ENCODE results near the gene TSPAN5. TPM values are rescaled to one million over a fixed set of nuclear protein-coding genes. Genes with fewer than 3 reads are reported as not detected.

TSPAN5 gene
- total RNA-seq, 2 donors from 2014 or later: 7.9 to 48.5 TPM

DNA sequence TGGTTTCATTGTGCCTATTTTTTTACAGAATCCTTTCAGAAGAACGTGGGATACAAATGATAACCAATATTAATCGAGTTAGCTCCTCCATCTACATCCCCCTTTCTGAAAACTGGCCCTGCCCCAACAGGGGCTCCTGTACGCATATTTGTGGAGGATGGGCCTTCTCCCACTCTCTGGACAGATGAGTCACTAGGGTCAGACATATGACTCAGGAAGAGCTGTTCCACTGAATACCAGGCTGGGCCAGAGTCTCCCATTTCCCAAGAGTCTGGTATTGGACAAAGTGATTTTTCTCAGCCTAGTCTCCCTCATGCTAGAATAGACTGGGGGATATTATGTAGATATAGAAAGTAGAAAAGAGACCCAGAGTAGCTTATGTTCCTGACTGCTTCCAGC, 142.4 kb downstream of the TSPAN5 start:
- Histone ChIP-seq H3K4me1 (replicated peaks) (no peaks in the 10 kb centered on the region), H3K27me3 (replicated peaks; ENCODE audit: insufficient read depth) (no peaks in the 10 kb centered on the region), H3K36me3 (no peaks in the 10 kb centered on the region), H3K4me3 (no peak overlapping the region), H3K27ac (no peak overlapping the region), H3K9me3 (no peaks in the 10 kb centered on the region)
- 89% methylated on average over 3 of the region's 3 CpGs for WGBS
- no peak for TF ChIP-seq POLR2AphosphoS5 (IDR thresholded peaks at IDR 0.05)
- TF ChIP-seq, protein P1, sequence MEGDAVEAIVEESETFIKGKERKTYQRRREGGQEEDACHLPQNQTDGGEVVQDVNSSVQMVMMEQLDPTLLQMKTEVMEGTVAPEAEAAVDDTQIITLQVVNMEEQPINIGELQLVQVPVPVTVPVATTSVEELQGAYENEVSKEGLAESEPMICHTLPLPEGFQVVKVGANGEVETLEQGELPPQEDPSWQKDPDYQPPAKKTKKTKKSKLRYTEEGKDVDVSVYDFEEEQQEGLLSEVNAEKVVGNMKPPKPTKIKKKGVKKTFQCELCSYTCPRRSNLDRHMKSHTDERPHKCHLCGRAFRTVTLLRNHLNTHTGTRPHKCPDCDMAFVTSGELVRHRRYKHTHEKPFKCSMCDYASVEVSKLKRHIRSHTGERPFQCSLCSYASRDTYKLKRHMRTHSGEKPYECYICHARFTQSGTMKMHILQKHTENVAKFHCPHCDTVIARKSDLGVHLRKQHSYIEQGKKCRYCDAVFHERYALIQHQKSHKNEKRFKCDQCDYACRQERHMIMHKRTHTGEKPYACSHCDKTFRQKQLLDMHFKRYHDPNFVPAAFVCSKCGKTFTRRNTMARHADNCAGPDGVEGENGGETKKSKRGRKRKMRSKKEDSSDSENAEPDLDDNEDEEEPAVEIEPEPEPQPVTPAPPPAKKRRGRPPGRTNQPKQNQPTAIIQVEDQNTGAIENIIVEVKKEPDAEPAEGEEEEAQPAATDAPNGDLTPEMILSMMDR (IDR thresholded peaks at IDR 0.05): no peak
- TF ChIP-seq POLR2A (IDR thresholded peaks at IDR 0.05): no peak
- DNase-seq (ENCODE audit: low spot score): no peak
- intact Hi-C loops (cut with DNase I): no loop called here

DNA sequence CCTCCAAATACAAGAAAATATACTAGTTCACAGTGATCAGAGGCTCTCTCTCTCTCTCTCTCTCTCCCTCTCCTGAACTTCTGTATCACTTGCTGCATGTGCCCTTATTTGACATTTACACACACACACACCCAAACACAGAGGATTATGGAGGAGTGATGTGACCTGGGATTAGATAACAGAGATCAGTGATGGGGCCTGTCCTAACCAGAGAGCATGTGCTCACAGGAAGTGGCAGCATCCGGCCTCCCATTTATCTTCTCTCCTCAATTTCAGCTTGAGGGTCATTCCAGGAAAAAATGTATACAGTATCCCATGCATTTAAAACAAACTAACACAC, 143.0 kb downstream of the TSPAN5 start:
- WGBS: 74% methylated on average over 1 of the region's 1 CpG
- H3K4me3 ChIP-seq: no peak overlapping the region
- no peaks in the 10 kb centered on the region for H3K4me1 ChIP-seq (replicated peaks)
- no peak for TF ChIP-seq POLR2AphosphoS5 (IDR thresholded peaks at IDR 0.05)
- H3K9me3 ChIP-seq: no peaks in the 10 kb centered on the region
- no peak for DNase-seq (ENCODE audit: low spot score)
- no peak overlapping the region for H3K27ac ChIP-seq
- H3K36me3 ChIP-seq: no peaks in the 10 kb centered on the region
- H3K27me3 ChIP-seq (replicated peaks; ENCODE audit: insufficient read depth): no peaks in the 10 kb centered on the region
- intact Hi-C loops (cut with DNase I): no loop called here

DNA sequence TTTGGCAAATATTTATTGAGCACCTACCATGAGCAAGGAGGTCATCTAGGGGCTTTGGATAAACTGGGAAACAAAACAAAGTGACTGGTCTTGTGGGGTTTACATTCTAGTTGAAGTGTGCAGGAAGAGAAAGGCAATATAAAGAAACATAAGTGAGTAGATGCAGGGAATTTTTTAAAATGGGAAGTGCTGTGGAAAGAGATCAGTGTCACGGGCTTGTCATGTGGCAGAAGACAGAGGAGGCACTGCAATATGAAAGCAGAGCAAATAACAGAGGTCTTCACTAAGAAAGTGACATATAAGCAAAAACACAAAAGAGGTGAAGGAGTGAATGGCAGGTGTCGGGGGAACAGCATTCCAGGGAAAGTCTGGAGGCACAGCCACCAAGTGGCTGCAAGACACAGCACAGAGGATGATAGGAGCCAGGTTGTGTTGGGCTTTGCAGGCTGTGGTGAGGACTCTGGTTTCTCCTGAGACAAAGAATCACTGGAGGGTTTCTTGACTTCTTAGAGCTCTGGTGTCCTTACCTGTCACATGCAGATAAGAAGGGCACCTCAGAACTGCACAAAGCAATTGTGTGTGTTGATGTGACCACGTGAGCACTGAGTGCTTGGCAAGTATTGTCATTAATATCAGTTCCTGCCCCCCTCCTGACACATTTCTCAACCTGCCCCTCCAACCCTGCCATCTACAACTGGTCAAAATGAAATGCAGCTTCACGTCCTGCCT, 143.5 kb downstream of the TSPAN5 start:
- H3K4me3 ChIP-seq: no peak overlapping the region

DNA sequence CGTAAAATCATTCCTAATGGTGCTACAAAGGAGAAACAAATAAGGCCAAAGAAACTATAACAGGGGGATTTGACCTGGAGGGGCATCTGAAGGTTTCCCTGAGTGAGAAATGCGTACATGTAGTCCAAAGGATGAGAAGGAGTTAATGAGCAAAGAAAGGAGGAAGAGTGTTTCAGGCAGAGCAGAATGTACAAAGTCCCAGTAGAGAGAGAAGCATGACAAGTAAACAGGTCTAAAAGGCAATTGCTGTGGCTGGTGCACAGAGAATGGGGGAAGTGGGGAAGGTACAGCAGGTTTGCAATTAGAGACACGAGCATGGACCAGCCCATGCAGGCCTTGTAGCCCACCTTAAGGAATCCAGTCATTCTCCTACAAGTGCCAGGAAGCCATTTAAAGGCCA, 145.5 kb downstream of the TSPAN5 start:
- Histone ChIP-seq H3K27ac (no peak overlapping the region), H3K27me3 (replicated peaks; ENCODE audit: insufficient read depth) (no peaks in the 10 kb centered on the region), H3K4me3 (no peak overlapping the region), H3K9me3 (no peaks in the 10 kb centered on the region), H3K36me3 (no peaks in the 10 kb centered on the region), H3K4me1 (replicated peaks) (no peaks in the 10 kb centered on the region)
- no peak for DNase-seq (ENCODE audit: low spot score)
- TF ChIP-seq, protein P1 (IDR thresholded peaks at IDR 0.05): no peak
- TF ChIP-seq POLR2AphosphoS5 (IDR thresholded peaks at IDR 0.05) (no peak), POLR2A (IDR thresholded peaks at IDR 0.05) (no peak)
- 77% methylated on average over 3 of the region's 3 CpGs for WGBS
- intact Hi-C loops (cut with DNase I): no loop called here

More for the DNA sequence above, 143.5 kb downstream of the TSPAN5 start:
- no peaks in the 10 kb centered on the region for H3K36me3 ChIP-seq
- intact Hi-C loops (cut with DNase I): no loop called here
- no peaks in the 10 kb centered on the region for H3K4me1 ChIP-seq (replicated peaks)
- no peaks in the 10 kb centered on the region for H3K27me3 ChIP-seq (replicated peaks; ENCODE audit: insufficient read depth)
- no peak for DNase-seq (ENCODE audit: low spot score)
- TF ChIP-seq POLR2AphosphoS5 (IDR thresholded peaks at IDR 0.05) (no peak), POLR2A (IDR thresholded peaks at IDR 0.05) (no peak)
- TF ChIP-seq, protein P1 (IDR thresholded peaks at IDR 0.05): no peak
- WGBS: 93% methylated on average over 4 of the region's 4 CpGs
- H3K27ac ChIP-seq: no peak overlapping the region
- H3K9me3 ChIP-seq: no peaks in the 10 kb centered on the region

DNA sequence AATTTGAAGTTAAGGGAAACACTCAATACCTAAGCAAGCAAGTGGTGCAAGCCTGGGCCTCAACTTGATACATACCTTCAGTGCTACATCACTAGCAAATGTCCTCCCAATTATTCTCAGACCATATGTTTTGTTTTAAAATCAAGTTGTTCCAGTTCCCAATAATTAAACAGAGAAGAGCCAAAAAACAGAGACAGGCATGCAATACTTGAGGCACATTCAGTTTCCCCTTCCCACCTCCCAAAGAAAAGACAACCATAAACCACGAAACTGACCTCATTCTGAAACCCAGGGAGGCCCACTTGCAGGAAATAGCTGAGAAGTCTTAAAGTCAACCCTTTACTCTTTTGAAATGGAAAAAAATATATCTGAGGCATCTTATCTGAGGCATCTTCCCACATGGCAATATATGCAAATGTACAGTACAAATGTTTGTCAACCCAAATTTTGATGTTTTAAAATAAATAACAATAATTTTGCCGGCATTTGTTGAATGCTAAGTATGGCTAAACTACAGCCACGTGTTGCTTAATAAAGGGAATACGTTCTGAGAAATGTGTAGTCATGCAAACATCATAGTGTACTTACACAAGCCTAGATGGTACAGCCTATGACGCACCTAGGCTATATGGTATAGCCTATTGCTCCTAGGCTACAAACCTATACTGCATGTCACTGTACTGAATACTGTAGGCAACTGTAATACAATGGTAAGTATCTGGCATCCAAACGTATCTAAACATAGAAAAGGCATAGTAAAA, 147.5 kb downstream of the TSPAN5 start:
- intact Hi-C loops (cut with DNase I): no loop called here
- TF ChIP-seq POLR2A (IDR thresholded peaks at IDR 0.05) (no peak), POLR2AphosphoS5 (IDR thresholded peaks at IDR 0.05) (no peak)
- TF ChIP-seq, protein P1 (IDR thresholded peaks at IDR 0.05): no peak
- Histone ChIP-seq H3K4me1 (replicated peaks) (no peaks in the 10 kb centered on the region), H3K36me3 (no peaks in the 10 kb centered on the region), H3K27ac (no peak overlapping the region), H3K9me3 (no peaks in the 10 kb centered on the region), H3K27me3 (replicated peaks; ENCODE audit: insufficient read depth) (no peaks in the 10 kb centered on the region), H3K4me3 (no peak overlapping the region)
- DNase-seq (ENCODE audit: low spot score): no peak
- WGBS: 70% methylated on average over 6 of the region's 6 CpGs

All from prostate gland (tissue), 2 donors.